Type B pancreatic cell (in vitro differentiated cells): Measurements from ENCODE around the gene GMPPB. TPM values are rescaled to one million over a fixed set of nuclear protein-coding genes. Genes with fewer than 3 reads are reported as not detected.

Source experiments
- DNase-seq: peaks from one replicate; pipeline ENCODE4 v3.0.0; 2021; ENCODE audit warnings: mixed read lengths; ENCODE audit not compliant: unreplicated experiment; ENCODE audit errors: extremely low spot score
- H3K27ac Mint-ChIP-seq: 2 replicates; pipeline ENCODE4 v1.8.0; 2021; ENCODE audit warnings: mild to moderate bottlenecking, mixed read lengths
- H3K27me3 Mint-ChIP-seq: 2 replicates; pipeline ENCODE4 v1.8.0; 2021; ENCODE audit warnings: mixed read lengths
- H3K36me3 Mint-ChIP-seq: 2 replicates; pipeline ENCODE4 v1.8.0; 2021; ENCODE audit warnings: mixed read lengths
- H3K4me1 Mint-ChIP-seq: one replicate; pipeline ENCODE4 v1.8.0; 2021; ENCODE audit warnings: mixed read lengths; ENCODE audit not compliant: unreplicated experiment
- H3K4me3 Mint-ChIP-seq: 2 replicates; pipeline ENCODE4 v1.8.0; 2021; ENCODE audit warnings: mild to moderate bottlenecking, mixed read lengths
- H3K9me3 Mint-ChIP-seq: 2 replicates; pipeline ENCODE4 v1.8.0; 2021; ENCODE audit warnings: mixed read lengths
- CTCF ChIP-seq: fragments of 200-600 bp; sonication (generic); conservative IDR thresholded peaks from 2 replicates; pipeline ENCODE4 v1.5.0; 2021; ENCODE audit warnings: antibody characterized with exemption, mild to moderate bottlenecking
- total RNA-seq: library from RNA; stranded (reverse); gene quantifications from 2 replicates; pipeline ENCODE4 v1.2.1, GENCODE V29; 2021; ENCODE audit warnings: low replicate concordance

The GMPPB gene
- total RNA-seq, 1 donor from 2014 or later = 41.9 TPM

- no peak for DNase-seq
- Mint-ChIP-seq H3K27ac (no peak overlapping the region), H3K36me3 (peaks cover 6% of the 10 kb centered on the region), H3K4me3 (no peak overlapping the region), H3K27me3 (no peaks in the 10 kb centered on the region), H3K4me1 (no peaks in the 10 kb centered on the region), H3K9me3 (no peaks in the 10 kb centered on the region)
- no peak for TF ChIP-seq CTCF
Measured at GRCh38 chr3:49703956-49704355, 19.8 kb downstream of the GMPPB start.

- H3K27ac Mint-ChIP-seq = no peak overlapping the region
Measured at GRCh38 chr3:49703443-49703927, 20.3 kb downstream of the GMPPB start.

GRCh38 chr3:49702672-49703071 lies 21.1 kb downstream of the GMPPB start:
- H3K27ac Mint-ChIP-seq = no peak overlapping the region
- H3K9me3 Mint-ChIP-seq = no peaks in the 10 kb centered on the region
- H3K36me3 Mint-ChIP-seq = peaks cover 6% of the 10 kb centered on the region
- no peak overlapping the region for H3K4me3 Mint-ChIP-seq
- no peaks in the 10 kb centered on the region for H3K27me3 Mint-ChIP-seq
- TF ChIP-seq CTCF = no peak
- DNase-seq = no peak
- H3K4me1 Mint-ChIP-seq = no peaks in the 10 kb centered on the region

More at GRCh38 chr3:49703443-49703927, 20.3 kb downstream of the GMPPB start:
- H3K9me3 Mint-ChIP-seq = no peaks in the 10 kb centered on the region
- no peak overlapping the region for H3K4me3 Mint-ChIP-seq
- DNase-seq = no peak
- no peaks in the 10 kb centered on the region for H3K4me1 Mint-ChIP-seq
- peaks cover 6% of the 10 kb centered on the region for H3K36me3 Mint-ChIP-seq
- no peaks in the 10 kb centered on the region for H3K27me3 Mint-ChIP-seq
- TF ChIP-seq CTCF = peak; percentile 87

GRCh38 chr3:49701388-49702077 lies 22.2 kb downstream of the GMPPB start:
- no peak overlapping the region for H3K27ac Mint-ChIP-seq
- no peak for DNase-seq
- H3K27me3 Mint-ChIP-seq = no peaks in the 10 kb centered on the region

GRCh38 chr3:49700453-49701128 lies 23.2 kb downstream of the GMPPB start:
- Mint-ChIP-seq H3K9me3 (no peaks in the 10 kb centered on the region), H3K4me1 (no peaks in the 10 kb centered on the region), H3K27ac (no peak overlapping the region), H3K4me3 (no peak overlapping the region), H3K36me3 (no peaks in the 10 kb centered on the region), H3K27me3 (no peaks in the 10 kb centered on the region)
- no peak for DNase-seq
- no peak for TF ChIP-seq CTCF

More at GRCh38 chr3:49701388-49702077, 22.2 kb downstream of the GMPPB start:
- no peaks in the 10 kb centered on the region for H3K4me1 Mint-ChIP-seq
- no peak overlapping the region for H3K4me3 Mint-ChIP-seq
- no peaks in the 10 kb centered on the region for H3K9me3 Mint-ChIP-seq
- no peaks in the 10 kb centered on the region for H3K36me3 Mint-ChIP-seq
- peak; percentile 57 for TF ChIP-seq CTCF
